Endometrial microvascular endothelial cells (primary cell): ENCODE results near the gene RPS27A. TPM values are rescaled to one million over a fixed set of nuclear protein-coding genes. Genes with fewer than 3 reads are reported as not detected.
"Not testable (repeated sequence)": the region's sequence is repeated elsewhere in the genome, so short reads cannot be mapped to it uniquely, and the experiment has no call there.

ENCODE experiments used
- in situ Hi-C: cut with HindIII; loops from 2 replicates; pipeline ENCODE4 v1.10.0; 2017; ENCODE audit warnings: low sequenced_read_pairs, low pct_unique_long_range_greater_than_20kb; ENCODE audit errors: inconsistent ontology term
- total RNA-seq: library from RNA; depleted of rRNA; stranded (reverse); fragments of >200 nt; gene quantifications from one replicate; pipeline ENCODE4 v1.2.3, GENCODE V29; 2015; ENCODE audit errors: inconsistent ontology term

RPS27A gene
- total RNA-seq, 1 donor from 2014 or later: 1,276 TPM

- in situ Hi-C loops: no loop called here
Observed at GRCh38 chr2:55235724-55236538, 3.4 kb downstream of the RPS27A start.

GRCh38 chr2:55236992-55237543, 4.6 kb downstream of the RPS27A start:
- in situ Hi-C loops: no loop called here

- in situ Hi-C loops: no loop called here
Observed at GRCh38 chr2:55239656-55240222, 7.3 kb downstream of the RPS27A start.

GRCh38 chr2:55241582-55241981, 9.1 kb downstream of the RPS27A start:
- in situ Hi-C loops: not testable (repeated sequence)

- in situ Hi-C loops: no loop called here
Observed at GRCh38 chr2:55242617-55243016, 10.1 kb downstream of the RPS27A start.

GRCh38 chr2:55245411-55245810, 12.9 kb downstream of the RPS27A start:
- in situ Hi-C loops: no loop called here

- in situ Hi-C loops: no loop called here
Observed at GRCh38 chr2:55247025-55247424, 14.5 kb downstream of the RPS27A start.

GRCh38 chr2:55252832-55253231, 20.3 kb downstream of the RPS27A start:
- in situ Hi-C loops: no loop called here

GRCh38 chr2:55259586-55259985, 27.1 kb downstream of the RPS27A start:
- in situ Hi-C loops: not testable (repeated sequence)

GRCh38 chr2:55268288-55268906, 35.9 kb downstream of the RPS27A start:
- in situ Hi-C loops: no loop called here

GRCh38 chr2:55268907-55269644, 36.6 kb downstream of the RPS27A start, which contains the start of gene MTIF2:
Gene MTIF2 (minus strand): TSS chr2:55269231. CDS start chr2:55263858, 5,373 bp downstream.
- in situ Hi-C loops: no loop called here

- in situ Hi-C loops: no loop called here
Observed at GRCh38 chr2:55269645-55269990, 37.1 kb downstream of the RPS27A start.

GRCh38 chr2:55274346-55274745, 41.9 kb downstream of the RPS27A start:
- in situ Hi-C loops: not testable (repeated sequence)

GRCh38 chr2:55277310-55277709, 44.8 kb downstream of the RPS27A start:
- in situ Hi-C loops: no loop called here

- in situ Hi-C loops: not testable (repeated sequence)
Observed at GRCh38 chr2:55279214-55279835, 46.8 kb downstream of the RPS27A start.

- in situ Hi-C loops: not testable (repeated sequence)
Observed at GRCh38 chr2:55279859-55280424, 47.5 kb downstream of the RPS27A start.

GRCh38 chr2:55280851-55281546, 48.5 kb downstream of the RPS27A start:
- in situ Hi-C loops: not testable (repeated sequence)
